SK-N-SH (cell line): Measurements from ENCODE around the gene ASIC4. TPM values are rescaled to one million over a fixed set of nuclear protein-coding genes. Genes with fewer than 3 reads are reported as not detected.

Source experiments
- CTCF ChIA-PET: fragments of 300-600, 350-600 bp; formaldehyde crosslinking; extraction: SDS; loops from one replicate; lab custom pipeline; 2021; lab: Yijun Ruan, JAX
- POLR2A ChIA-PET: fragments of 350-600 bp; sonication (Branson Sonifier 250); formaldehyde crosslinking; extraction: SDS; loops from one replicate; lab custom pipeline; 2020; ENCODE audit warnings: antibody characterized with exemption, inconsistent platforms; lab: Yijun Ruan, JAX
- DNase-seq: peaks from one replicate; pipeline ENCODE4 v3.0.0; 2012
- H2AFZ ChIP-seq: fragments of 200-600 bp; sonication (generic); 2 replicates; pipeline ENCODE4 v1.8.1; 2016; ENCODE audit warnings: antibody characterized with exemption, mild to moderate bottlenecking, low read depth
- H3F3A ChIP-seq: fragments of 200-600 bp; sonication (generic); replicated peaks from 2 replicates; pipeline ENCODE3; 2016; ENCODE audit warnings: antibody characterized with exemption, mild to moderate bottlenecking; ENCODE audit not compliant: insufficient read depth
- H3K27ac ChIP-seq, 2 experiments: fragments of 200-500 bp in 1 of 2; fragments of 200-600 bp in 1 of 2; sonication (Bioruptor generic) in 1 of 2; sonication (generic), shearing (Covaris generic) in 1 of 2; 2 replicates each; pipeline versions ENCODE4 v1.5.1 to v1.6.1; 2014 to 2016; ENCODE audit warnings: low read depth in 2 of 2, inconsistent platforms in 1 of 2, low read length in 1 of 2, mild to moderate bottlenecking in 1 of 2, mixed read lengths in 1 of 2
- H3K27me3 ChIP-seq: fragments of 200-600 bp; sonication (generic), shearing (Covaris generic); 2 replicates; pipeline ENCODE4 v1.6.1; 2016; ENCODE audit warnings: mixed run types; ENCODE audit not compliant: insufficient read depth
- H3K36me3 ChIP-seq, 2 experiments: fragments of 200-500 bp in 1 of 2; fragments of 200-600 bp in 1 of 2; sonication (Bioruptor generic) in 1 of 2; sonication (generic) in 1 of 2; replicated peaks in 1 of 2; 2 replicates each; pipeline versions ENCODE3 to v1.5.1; 2014 to 2016; ENCODE audit warnings: low read length in 1 of 2, mild to moderate bottlenecking in 1 of 2; ENCODE audit not compliant: insufficient read depth in 2 of 2, control insufficient read depth in 1 of 2
- H3K4me1 ChIP-seq, 2 experiments: fragments of 200-500 bp in 1 of 2; fragments of 200-600 bp in 1 of 2; sonication (Bioruptor generic) in 1 of 2; sonication (generic), shearing (Covaris generic) in 1 of 2; 2 replicates each; pipeline versions ENCODE4 v1.5.1 to v1.6.1; 2014 to 2016; ENCODE audit warnings: low read depth in 1 of 2, low read length in 1 of 2, mixed run types in 1 of 2; ENCODE audit not compliant: insufficient read depth in 2 of 2, control insufficient read depth in 1 of 2
- H3K4me2 ChIP-seq: fragments of 200-600 bp; sonication (generic), shearing (Covaris generic); 2 replicates; pipeline ENCODE4 v1.6.1; 2017; ENCODE audit warnings: mixed run types
- H3K4me3 ChIP-seq, 2 experiments: fragments of 200-500 bp in 1 of 2; fragments of 200-600 bp in 1 of 2; sonication (Bioruptor generic) in 1 of 2; sonication (generic), shearing (Covaris generic) in 1 of 2; 2 replicates each; pipeline versions ENCODE4 v1.5.1 to v1.8.1; 2014 to 2016; ENCODE audit warnings: low read depth in 2 of 2, inconsistent platforms in 1 of 2, low read length in 1 of 2, mild to moderate bottlenecking in 1 of 2, mixed read lengths in 1 of 2, moderate library complexity in 1 of 2
- H3K79me2 ChIP-seq: fragments of 200-600 bp; sonication (generic); 2 replicates; pipeline ENCODE4 v1.8.1; 2017; ENCODE audit warnings: mild to moderate bottlenecking; ENCODE audit not compliant: insufficient read depth
- H3K9ac ChIP-seq: fragments of 200-600 bp; sonication (generic); 2 replicates; pipeline ENCODE4 v1.6.1; 2017; ENCODE audit warnings: mixed run types
- H3K9me2 ChIP-seq: fragments of 200-600 bp; sonication (generic); 2 replicates; pipeline ENCODE4 v1.6.1; 2017; ENCODE audit warnings: mixed run types
- H3K9me3 ChIP-seq: fragments of 200-600 bp; sonication (generic); 2 replicates; pipeline ENCODE4 v1.6.1; 2017; ENCODE audit warnings: mixed run types, mild to moderate bottlenecking, moderate library complexity
- H4K20me1 ChIP-seq: fragments of 200-600 bp; sonication (generic); 2 replicates; pipeline ENCODE4 v1.6.1; 2017; ENCODE audit warnings: mild to moderate bottlenecking, mixed run types; ENCODE audit not compliant: insufficient read depth
- CHD2 ChIP-seq: fragments of 150-350 bp; IDR thresholded peaks from 2 replicates; pipeline ENCODE4 v1.6.1; 2018; ENCODE audit warnings: low read length; ENCODE audit not compliant: partially characterized antibody
- ELF1 ChIP-seq: IDR thresholded peaks from 2 replicates; pipeline ENCODE4 v1.4.0; 2012
- EP300 ChIP-seq, 2 experiments: IDR thresholded peaks; 2 replicates each; pipeline versions ENCODE4 v1.4.0 to v1.6.1; 2012; ENCODE audit warnings: borderline replicate concordance in 1 of 2, low read depth in 1 of 2, low read length in 1 of 2
- EZH2phosphoT487 ChIP-seq: fragments of 200-600 bp; sonication (generic); IDR thresholded peaks from 2 replicates; pipeline ENCODE4 v1.6.1; 2017; ENCODE audit warnings: low read depth, mixed run types, mild to moderate bottlenecking, antibody characterized with exemption, moderate library complexity, borderline replicate concordance
- FOSL2 ChIP-seq: IDR thresholded peaks from 2 replicates; pipeline ENCODE4 v1.4.0; 2012; ENCODE audit warnings: low read depth, mild to moderate bottlenecking, moderate library complexity, borderline replicate concordance
- GABPA ChIP-seq: IDR thresholded peaks from 2 replicates; pipeline ENCODE4 v1.4.0; 2012; ENCODE audit warnings: low read depth, mild to moderate bottlenecking
- MAX ChIP-seq: IDR thresholded peaks from 2 replicates; pipeline ENCODE4 v1.4.0; 2012; ENCODE audit warnings: low read depth
- MXI1 ChIP-seq: IDR thresholded peaks from 2 replicates; pipeline ENCODE4 v1.6.1; 2012; ENCODE audit warnings: mild to moderate bottlenecking, low read depth, low read length, improper control_type of control experiment
- NFIC ChIP-seq: IDR thresholded peaks from 2 replicates; pipeline ENCODE4 v1.4.0; 2012; ENCODE audit warnings: borderline replicate concordance
- NRF1 ChIP-seq: IDR thresholded peaks from 2 replicates; pipeline ENCODE4 v1.6.1; 2012; ENCODE audit warnings: low read depth, mild to moderate bottlenecking, low read length
- PBX3 ChIP-seq: IDR thresholded peaks from 2 replicates; pipeline ENCODE4; 2012
- RAD21 ChIP-seq: IDR thresholded peaks from 2 replicates; pipeline ENCODE4 v1.6.1; 2012; ENCODE audit warnings: mild to moderate bottlenecking, low read length
- REST ChIP-seq: IDR thresholded peaks from 2 replicates; pipeline ENCODE4 v1.6.1; 2012; ENCODE audit warnings: mild to moderate bottlenecking, low read depth, low read length, moderate library complexity
- RFX5 ChIP-seq: IDR thresholded peaks from 2 replicates; pipeline ENCODE4 v1.6.1; 2012; ENCODE audit warnings: mild to moderate bottlenecking, improper control_type of control experiment, low read length
- SIN3A ChIP-seq: IDR thresholded peaks from 2 replicates; pipeline ENCODE4 v1.6.1; 2012; ENCODE audit warnings: low read depth, mild to moderate bottlenecking, low read length, moderate library complexity, borderline replicate concordance
- TAF1 ChIP-seq: IDR thresholded peaks from 2 replicates; pipeline ENCODE4 v1.6.1; 2012; ENCODE audit warnings: low read depth, mild to moderate bottlenecking, low read length, moderate library complexity, borderline replicate concordance
- TEAD4 ChIP-seq: IDR thresholded peaks from 2 replicates; pipeline ENCODE4 v1.4.0; 2012; ENCODE audit warnings: mild to moderate bottlenecking, borderline replicate concordance; ENCODE audit not compliant: insufficient read depth
- USF2 ChIP-seq: fragments of 150-350 bp; IDR thresholded peaks from 2 replicates; pipeline ENCODE4 v1.6.1; 2017; ENCODE audit warnings: antibody characterized with exemption, low read length, low read depth, borderline replicate concordance
- YY1 ChIP-seq: IDR thresholded peaks from 2 replicates; pipeline ENCODE4 v1.4.0; 2012; ENCODE audit warnings: low read depth, mild to moderate bottlenecking
- ZBTB33 ChIP-seq: IDR thresholded peaks from 2 replicates; pipeline ENCODE4 v1.4.0; 2012; ENCODE audit warnings: low read depth, borderline replicate concordance
- WGBS: methylation state at CpG from one replicate; pipeline ENCODE4 v1.1.6; 2017; ENCODE audit warnings: low lambda C conversion rate; 5-methylcytosine and 5-hydroxymethylcytosine counted together
- polyA plus RNA-seq, 3 experiments: library from polyadenylated mRNA; depleted of rRNA; stranded (reverse); fragments of >200 nt; gene quantifications; 2 replicates each; pipeline ENCODE4 v1.2.3, GENCODE V29; 2012

The ASIC4 gene
- polyA plus RNA-seq, 1 of the 3 experiments (the other 2 are of a cell fraction): 0.05 TPM

- TF ChIP-seq ZBTB33: no peak
- no peak for TF ChIP-seq MAX
- TF ChIP-seq GABPA: no peak
Measured at GRCh38 chr2:219553168-219553417, 38.8 kb downstream of the ASIC4 start (continued).

GRCh38 chr2:219553463-219553963, 39.2 kb downstream of the ASIC4 start:
- Histone ChIP-seq H2AFZ (no peak overlapping the region), H3K27ac (no peak overlapping the region), H3K27me3 (no peaks in the 10 kb centered on the region), H3K36me3 (no peaks in the 10 kb centered on the region), H3K9me2 (no peaks in the 10 kb centered on the region), H3K9ac (no peak overlapping the region), H3K9me3 (no peaks in the 10 kb centered on the region), H3K79me2 (no peaks in the 10 kb centered on the region), H3K4me1 (peaks cover 0 to 22% of the 10 kb centered on the region in 2 experiments; a peak in 1 of 4 replicates), H3K4me3 (0 out of 4 replicates have a peak overlapping the region, but pooled peaks of 1 of the 2 experiments have one; percentile 74), H3K4me2 (0 out of 2 replicates have a peak overlapping the region, but pooled peaks have one; percentile 98), H3F3A (no peaks in the 10 kb centered on the region), H4K20me1 (no peaks in the 10 kb centered on the region)
- TF ChIP-seq TEAD4: no peak
- TF ChIP-seq USF2: no peak
- TF ChIP-seq SIN3A: no peak
- no peak for TF ChIP-seq EP300 (IDR thresholded peaks at IDR 0.05; ENCODE audit: borderline replicate concordance in 1 of 2, low read depth in 1 of 2, low read length in 1 of 2)
- TF ChIP-seq YY1: no peak
- TF ChIP-seq GABPA: no peak
- no peak for TF ChIP-seq CHD2
- TF ChIP-seq RFX5: no peak
- TF ChIP-seq NRF1: no peak
- no peak for TF ChIP-seq FOSL2
- no peak for TF ChIP-seq MXI1
- TF ChIP-seq NFIC: no peak
- TF ChIP-seq TAF1: no peak
- no peak for TF ChIP-seq EZH2phosphoT487
- no peak for TF ChIP-seq REST
- no peak for TF ChIP-seq ELF1
- no peak for TF ChIP-seq RAD21
- no peak for TF ChIP-seq PBX3
- CTCF ChIA-PET: interaction anchor here (0.9 to 3.9 kb wide), 6 partner anchors 9 to 151 kb away, joined by 3 to 36 read pairs (median 6); partner anchors contain the start of genes CHPF and TMEM198
- DNase-seq: no peak
- POLR2A ChIA-PET: interaction anchor here (1.9 to 2.9 kb wide), 2 partner anchors 10 to 18 kb away, joined by 12 to 25 read pairs; partner anchors contain the start of genes CHPF, INHA, OBSL1 and TMEM198
- 86% methylated on average over 10 of the region's 12 CpGs for WGBS
